NCI-H748 treated with DMSO at 0.1 percent for 48 hours (cell line): ENCODE results near the gene CD44.

Source experiments
- DNase-seq: peaks from one replicate; lab custom pipeline; 2025; lab: John Stamatoyannopoulos, UW

CD44 gene

DNA sequence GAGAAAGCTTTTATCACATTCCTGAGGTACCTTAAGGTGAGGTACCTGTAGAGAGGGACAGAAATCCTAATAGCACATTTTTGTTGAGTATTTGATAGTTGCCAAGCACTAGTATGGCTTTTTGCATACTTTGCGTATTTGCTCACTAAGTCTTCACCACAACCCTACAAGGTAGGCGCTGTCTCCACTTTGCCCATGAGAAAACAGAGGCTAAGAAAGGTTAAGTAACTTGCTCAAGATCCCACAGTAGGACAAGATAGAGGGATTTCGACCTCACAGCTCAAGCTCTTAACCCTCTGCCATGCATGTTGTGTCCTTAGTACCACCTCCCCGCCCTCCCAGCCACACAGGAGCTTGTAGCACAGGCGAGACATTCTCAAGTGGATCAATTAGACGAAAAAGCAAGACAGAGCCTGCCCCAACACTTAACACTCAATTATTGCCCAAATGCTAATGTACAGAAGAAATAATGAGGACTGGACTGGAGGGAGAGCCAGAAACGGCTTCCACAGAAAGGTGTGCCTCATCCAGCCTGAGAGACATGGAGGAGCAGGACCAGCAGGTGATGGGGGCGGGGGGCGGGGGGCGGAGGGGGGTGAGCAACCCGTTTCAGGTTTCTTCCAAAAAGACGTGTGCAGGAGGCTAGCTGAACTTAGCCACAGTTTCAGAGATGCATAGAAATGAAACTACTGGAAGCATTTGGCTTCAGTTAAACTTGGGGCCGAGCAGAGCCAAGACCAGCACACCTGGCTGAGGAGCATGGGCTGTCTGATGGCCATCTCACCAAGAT, 26.7 kb upstream of the CD44 start:
- peak; percentile 25 for DNase-seq

DNA sequence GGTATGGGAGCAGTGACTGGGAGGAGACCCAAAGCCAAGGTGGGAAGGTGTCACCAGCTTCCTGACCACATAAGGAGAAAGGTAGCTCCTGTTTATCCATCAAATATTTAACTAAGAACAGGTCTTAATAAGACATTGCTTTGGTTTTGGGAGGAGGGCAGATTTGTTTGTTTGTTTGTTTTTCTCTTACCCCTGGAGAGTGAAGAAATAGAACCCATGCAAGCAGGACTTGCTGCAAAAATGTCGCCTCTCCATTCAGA, 26.2 kb upstream of the CD44 start:
- no peak for DNase-seq

DNA sequence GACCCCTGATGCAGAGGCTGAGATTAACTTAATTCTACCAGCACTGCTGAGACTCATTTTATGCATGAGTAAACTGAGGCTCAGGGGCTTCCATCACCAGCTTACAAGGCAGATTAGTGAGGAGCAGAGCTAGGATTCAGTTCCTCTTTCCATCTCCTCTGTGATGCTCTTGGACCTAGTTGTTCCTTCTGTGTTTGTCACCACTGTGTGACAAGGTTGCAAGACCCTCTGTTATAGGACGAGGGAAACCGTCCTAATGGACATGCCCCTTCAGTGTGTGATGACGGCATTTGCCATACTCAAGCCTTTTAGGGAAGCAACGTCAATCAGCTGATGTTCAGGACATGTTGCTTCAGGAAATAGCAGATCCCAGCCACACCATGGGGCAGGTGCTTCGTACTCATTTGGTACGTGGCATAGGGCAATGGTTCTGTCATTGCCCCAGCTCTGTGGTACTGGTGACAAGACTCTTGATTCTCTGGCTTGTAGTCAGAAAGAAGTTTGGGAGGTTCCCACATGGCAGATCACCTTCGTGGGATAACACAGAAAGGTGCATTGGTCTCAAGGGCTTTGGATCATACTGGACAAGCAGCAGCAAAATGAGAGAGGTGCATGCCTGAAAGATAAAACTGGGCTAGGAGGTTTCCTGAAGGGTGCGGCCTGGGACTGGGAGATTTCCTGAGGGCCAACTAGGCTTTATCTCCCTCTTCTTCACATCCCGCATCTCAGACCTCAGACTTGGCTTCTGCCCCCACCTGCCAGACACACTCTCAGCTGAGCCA, 23.9 kb upstream of the CD44 start:
- DNase-seq, result no peak

DNA sequence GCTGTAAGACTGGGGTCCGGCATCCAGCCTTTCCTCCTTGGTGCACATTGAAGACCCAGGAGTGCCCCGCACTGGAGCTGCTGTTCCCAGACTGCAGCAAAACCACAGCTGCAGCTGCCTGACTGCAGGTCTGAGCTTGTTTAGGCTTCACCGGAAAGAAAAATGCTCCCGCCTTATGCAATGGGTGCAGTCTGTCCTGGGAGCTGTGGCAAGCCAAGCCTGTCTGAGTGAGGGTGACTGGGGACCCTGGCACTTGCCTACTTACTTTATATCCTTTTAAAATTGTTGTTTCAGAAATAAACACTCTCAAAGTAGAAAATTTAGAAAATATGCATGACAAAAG, 23.3 kb upstream of the CD44 start:
- DNase-seq, result no peak

DNA sequence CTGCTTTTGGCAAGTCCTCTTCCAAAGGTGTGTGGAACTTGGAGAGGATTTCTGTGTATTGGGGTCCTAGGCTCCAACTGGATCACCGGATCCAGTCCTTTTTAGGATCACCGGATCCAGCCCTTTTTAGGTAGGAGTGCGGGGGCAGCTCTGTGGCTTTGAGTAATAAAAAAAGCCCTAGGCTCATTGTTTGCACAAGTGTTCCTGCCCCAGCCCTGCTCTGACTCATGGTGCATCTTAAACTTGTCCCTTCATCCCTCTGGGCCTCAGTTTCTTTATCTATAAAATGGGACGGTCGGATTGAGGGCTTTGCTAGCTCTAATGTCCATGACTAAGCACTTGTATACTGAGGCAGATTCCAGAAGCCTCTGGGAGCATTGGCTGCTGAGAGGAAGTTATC, 22.7 kb upstream of the CD44 start:
- DNase-seq, result no peak

DNA sequence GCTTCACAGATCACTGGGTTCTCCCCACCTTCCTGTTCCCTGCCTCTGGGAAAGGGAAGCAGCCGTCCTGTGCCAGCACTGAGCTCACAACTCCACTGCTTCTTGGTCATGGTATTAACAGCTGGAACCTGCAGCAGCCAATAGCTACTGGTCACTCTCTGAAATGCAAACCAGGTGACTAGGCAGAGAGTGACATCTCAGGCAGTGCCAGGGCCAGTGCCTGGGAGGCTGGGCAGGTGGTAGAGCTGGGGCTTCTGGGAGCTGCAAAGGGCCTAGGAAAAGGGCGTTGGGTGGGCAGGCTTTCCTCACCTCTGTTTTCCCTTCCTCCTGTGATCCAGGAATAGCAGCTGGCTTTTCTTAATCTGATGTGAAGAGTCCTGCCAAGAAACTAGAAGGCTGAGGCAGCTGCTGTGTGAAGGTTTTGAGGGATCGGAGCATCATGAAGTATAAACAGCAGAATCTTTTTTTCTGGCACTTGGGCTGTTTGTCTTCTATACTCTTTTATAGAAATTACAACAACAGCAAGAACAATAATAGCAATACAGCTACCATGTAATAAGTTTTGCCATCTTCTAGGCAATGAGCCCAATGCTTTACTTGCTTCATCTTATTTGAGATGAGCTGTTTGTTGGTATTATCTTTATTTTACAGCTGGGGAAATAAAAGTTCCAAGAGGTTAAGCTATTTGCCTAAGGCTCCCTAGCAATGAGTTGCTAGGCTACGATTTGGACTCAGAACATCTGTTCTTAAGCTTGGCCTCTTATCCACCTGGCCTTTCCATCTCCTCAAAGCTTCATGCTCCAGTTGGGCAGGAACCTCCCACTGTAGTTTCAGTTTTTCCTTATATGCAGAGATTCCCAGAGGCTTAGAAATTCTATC, 22.0 kb upstream of the CD44 start:
- DNase-seq, result no peak

DNA sequence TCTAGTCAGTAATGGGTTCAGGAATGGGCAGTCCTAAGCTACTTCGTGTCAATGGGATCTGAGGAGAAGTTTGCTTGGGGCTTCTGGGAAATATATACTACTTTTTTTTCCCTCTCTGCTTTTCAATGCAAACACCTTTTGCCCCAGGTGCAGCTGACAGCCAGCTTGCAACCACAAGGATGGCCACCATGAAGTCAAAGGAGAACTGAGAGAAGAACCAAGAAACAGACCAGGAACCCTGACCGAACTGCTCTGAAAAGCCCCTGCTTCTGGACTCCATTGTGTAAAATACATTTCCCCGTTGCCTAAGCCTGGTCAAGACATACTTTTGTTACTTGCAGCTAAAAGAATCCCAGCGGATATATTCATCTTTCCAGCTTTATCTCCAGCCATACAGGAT, 20.1 kb upstream of the CD44 start:
- no peak for DNase-seq

DNA sequence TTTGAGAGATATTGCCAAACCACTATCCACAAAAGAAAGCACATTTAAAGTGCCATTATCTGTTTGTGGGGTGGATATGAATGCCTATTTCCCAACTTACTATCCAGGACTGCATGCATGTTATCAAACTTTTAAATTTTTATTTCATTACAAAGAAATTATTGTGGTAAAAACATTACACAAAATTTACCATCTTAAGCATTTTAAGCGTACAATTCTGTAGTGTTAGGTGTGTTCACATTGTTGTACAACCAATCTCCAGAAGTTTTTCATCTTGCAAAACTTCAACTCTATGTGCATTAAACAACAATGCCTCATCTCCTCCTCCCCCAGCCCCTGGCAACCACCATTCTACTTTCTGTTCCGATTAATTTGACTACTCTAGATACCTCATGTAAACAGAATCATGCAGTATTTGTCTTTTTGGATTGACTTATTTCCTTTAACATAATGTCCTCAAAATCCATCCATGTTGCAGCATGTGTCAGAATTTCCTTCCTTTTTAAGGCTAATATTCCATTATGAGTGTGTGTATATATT, 17.6 kb upstream of the CD44 start:
- no peak for DNase-seq

DNA sequence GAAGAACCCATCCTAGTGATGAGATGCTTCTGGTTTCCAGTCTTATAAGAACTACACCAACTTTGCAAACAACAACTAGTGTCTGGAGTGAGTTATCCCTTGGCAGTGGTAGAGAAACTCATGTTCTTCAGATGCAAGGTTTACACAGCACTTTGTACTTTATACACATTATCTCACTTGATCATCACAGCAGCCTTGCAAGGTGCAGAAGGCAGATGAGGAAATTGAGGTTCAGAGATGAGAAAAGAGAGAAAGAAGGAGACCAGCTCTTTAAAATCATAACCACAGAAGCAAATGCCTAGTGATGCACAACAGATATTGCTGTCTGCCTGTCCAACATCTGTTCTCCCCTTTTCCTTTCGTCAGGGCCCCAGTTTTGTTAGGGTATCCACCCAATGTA, 16.7 kb upstream of the CD44 start:
- DNase-seq, result no peak

DNA sequence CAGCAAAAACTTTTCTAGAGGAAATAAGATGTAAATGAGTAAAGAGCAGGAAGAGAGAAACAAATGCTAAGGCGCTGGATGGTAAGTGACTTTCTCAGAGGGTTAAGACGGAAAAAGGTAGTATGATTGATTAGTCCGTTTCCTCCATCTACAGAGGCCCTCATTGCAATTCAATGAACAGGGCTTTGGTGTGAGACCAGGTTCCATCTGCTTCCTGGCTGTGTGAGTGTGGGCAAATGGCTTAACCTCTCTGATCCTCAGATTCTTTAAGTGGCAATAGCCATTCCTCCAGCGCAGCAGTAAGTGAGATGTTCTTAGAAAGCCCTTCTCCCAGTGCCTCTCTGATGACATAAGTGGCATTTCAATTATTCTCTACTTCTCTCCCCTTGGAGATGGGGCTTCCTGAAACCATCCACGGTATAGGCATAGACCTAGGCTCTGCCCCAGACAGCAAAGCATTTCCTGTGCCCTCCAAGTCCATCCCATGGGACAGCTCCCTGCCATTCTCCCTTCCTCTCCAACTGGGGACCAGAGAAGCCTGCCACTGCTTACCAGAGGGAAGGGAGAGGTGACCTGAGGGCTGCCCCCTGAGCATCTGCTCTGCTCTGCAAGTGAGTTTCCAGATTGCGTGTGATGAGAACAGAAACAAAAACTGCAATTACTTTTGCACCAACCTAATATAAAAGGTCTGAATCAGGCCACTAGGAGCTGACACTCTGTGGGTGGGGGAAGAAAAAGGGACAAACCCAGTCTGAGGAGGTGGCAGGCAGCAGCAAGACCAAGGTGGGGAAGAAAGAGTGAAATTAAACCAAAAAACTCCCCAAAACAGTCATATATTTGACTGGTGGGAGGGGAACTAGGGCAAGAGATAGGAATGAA, 12.7 kb upstream of the CD44 start:
- DNase-seq, result no peak

DNA sequence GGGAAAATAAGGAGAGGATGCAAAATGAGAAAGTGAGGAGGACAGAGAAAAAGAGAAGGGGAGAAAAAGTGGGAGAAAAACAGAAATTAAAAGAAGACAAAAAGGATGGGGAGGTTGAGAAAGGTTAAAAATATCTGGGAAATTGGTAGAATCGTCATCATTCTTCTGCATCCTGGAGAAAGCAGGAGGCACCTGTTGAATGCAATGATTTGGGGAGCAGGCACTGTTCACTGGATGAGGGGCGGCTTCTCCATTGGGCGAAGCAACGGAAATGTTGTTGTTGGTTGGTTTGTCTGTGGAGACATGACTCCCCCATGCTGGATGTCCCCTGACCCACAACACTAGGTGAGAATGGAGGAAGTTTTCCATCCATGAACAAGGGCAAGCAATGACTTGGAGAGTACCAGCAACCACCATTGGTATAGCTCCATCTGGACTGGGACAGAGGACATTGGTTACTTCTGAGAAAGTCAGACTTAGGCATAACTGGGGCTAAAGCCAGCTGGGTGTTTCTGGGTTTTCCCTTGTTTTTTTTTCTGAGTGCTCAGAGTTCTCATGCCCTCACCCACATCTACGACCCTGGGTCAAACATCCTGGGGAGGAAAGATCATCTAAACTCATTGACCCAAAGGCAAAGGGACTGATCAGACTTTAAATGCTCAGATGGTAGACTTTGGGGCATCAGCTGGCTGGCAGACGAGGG, 11.9 kb upstream of the CD44 start:
- DNase-seq, result no peak

DNA sequence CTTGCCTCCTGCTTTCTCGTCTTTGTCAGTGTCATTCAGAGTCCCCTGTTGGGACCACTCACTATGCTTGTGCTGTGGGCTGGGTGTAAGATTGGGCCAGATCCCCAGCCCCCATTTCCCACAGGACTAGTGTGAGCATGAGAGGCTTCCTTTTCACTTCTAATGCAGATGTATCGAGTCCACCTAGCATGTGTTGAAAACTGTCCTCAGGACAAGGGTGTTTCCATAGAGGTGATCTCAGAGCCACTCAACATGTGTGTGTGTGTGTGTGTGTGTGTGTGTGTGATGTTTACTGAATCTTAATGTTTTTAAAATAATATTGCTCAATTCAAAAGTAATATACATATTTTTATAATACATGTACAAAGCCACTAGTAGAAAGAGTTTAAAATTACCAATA, 11.4 kb upstream of the CD44 start:
- no peak for DNase-seq

DNA sequence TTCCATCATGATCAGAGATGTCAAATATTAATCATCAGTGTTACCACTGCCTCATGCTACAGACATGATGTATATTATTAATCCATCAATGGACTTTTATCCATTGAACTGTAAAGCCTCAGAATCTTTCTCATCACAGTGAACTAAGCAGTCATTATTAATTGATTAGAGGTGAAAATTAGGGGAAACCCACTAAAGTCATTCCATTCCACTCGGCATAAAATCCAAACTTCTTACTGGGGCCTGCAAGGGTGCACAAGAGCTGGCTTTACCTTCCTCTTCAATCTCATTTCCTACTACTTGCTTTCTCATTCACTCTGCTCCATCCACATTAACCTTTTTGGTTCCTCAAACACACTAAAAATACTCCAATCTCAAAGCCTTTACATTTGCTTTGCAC, 7.9 kb upstream of the CD44 start:
- no peak for DNase-seq

DNA sequence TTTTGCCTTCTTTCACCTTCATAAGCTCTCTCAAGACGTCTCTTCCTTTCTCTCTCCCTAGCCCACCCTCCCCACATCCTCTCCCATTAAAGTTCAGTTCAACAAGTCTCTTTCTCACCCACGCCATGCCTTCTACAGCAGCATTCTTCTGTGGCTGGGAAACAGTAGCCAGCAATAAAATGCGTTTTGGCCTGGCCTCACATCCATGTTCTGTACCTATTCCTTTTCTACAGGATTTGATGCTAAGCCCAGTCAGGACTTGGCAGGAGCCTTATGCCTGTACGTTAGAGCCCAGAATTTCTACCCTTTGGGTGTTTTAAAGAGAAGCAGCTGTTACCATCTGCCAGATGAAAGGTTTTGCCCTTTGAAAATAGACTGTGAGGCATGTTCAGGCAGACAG, 7.1 kb upstream of the CD44 start:
- DNase-seq, result no peak

DNA sequence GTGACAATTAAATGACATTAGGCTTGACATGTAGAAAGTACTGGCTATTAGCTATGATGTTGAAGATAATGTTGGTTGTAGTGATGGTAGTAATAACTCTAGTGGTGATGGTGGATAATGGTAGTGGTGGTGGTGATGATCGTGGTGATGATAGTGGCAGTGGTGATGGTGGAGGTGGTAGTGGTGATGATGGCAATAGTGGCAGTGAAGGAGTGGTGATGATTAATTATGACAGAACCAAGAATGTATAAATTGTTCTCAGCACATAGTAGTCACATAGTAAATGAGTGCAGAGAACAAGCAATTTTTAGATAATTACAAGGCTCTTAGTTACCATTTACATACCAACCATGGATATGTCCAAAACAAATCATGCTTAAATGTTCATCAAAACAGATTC, 5.3 kb upstream of the CD44 start:
- no peak for DNase-seq

DNA sequence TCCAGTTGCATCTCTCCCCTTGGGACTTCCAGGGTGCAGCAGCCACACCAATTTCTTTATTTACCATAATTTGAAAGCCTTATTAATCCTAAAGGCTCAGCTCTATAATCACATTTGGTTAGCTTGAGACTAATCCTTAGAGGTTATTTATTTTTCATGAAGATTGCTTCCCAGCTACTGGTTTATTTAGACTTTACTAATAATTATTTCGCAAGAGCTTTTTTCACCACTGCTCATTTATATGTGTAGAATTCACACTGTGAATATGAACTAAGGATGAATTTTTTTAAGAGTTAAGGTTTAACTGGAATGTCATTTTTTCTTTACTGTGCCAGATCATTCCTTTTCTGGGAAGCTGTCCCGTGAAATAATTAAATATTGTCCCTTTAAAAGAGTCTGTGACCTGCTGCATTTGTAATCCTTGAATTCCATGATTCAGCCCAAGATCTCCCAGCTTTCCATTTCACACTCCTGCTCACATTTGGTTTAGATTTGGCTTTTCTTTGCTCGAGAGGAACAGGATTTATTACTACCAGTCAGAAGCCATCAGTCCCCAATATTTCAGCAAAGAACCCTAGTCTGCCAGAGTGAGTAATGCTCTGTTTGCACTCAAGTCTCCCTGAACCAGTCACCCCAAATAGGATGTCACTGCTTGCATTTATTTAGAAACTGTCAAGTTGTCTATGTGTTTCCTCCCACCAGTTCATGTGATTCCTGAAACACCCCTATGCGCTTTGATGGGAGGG, 4.4 kb upstream of the CD44 start:
- DNase-seq, result no peak

DNA sequence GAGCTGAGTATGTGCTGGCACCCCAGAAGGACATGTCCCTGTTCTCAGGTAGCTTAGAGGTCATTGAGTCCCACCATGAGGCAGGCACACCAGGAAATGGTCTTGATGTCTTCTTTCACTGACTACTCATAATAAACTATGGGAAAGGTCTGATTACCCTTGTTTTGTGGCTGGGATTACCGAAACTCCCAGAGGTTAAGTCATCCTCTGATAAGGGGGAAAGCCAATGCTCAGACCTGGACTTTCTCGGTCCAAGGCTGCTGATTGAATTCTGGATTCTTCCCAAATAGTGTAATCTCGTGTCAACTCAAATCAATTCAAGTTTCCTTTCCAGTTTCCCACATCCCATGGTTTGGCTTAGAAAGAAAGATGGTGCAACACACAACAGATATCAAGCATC, 3.7 kb upstream of the CD44 start:
- no peak for DNase-seq

DNA sequence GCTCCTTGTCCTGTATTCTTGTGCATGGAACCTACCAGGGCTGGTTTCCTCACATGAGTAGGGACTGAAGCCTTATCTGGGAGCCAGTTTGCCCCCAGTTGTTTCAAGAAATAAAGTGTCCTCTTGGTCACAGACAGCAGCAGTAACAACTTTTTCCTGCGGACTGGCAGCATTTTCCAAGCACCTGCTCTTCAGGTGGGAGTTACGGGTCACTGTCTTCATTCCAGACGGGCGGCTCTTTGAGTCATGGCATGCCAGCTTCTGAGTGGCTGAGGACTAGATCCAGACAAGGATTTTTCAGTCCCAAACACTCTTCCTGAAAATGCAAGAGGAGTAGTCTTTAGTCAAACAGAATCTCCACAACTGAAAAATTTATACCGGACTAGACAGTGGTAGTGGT, 2.7 kb upstream of the CD44 start:
- DNase-seq, result no peak

DNA sequence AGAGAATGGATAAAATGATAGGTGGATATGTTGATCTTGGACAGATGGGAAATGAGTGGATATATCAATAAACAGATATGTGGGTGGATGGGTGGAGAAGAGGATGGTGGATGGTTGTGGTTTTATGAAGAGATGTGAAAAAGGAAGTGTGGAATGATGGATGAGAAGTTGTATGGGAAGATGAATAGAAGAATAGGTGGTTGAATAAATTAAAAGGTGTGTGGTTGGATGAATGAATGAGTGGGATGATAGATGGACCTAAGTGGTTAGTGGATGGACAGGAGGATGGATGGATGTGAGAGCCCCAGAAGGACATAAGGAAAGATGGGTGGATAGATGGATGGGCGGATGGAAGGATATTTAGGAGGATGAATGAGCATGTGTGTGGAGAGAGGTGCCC, 913 bp upstream of the CD44 start:
- DNase-seq, result no peak

DNA sequence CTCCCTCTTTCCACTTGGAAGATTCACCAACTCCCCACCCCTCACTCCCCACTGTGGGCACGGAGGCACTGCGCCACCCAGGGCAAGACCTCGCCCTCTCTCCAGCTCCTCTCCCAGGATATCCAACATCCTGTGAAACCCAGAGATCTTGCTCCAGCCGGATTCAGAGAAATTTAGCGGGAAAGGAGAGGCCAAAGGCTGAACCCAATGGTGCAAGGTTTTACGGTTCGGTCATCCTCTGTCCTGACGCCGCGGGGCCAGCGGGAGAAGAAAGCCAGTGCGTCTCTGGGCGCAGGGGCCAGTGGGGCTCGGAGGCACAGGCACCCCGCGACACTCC, 397 bp upstream of the CD44 start:
- DNase-seq, result no peak
